ENCODE data around the gene SSTR3.

DNA sequence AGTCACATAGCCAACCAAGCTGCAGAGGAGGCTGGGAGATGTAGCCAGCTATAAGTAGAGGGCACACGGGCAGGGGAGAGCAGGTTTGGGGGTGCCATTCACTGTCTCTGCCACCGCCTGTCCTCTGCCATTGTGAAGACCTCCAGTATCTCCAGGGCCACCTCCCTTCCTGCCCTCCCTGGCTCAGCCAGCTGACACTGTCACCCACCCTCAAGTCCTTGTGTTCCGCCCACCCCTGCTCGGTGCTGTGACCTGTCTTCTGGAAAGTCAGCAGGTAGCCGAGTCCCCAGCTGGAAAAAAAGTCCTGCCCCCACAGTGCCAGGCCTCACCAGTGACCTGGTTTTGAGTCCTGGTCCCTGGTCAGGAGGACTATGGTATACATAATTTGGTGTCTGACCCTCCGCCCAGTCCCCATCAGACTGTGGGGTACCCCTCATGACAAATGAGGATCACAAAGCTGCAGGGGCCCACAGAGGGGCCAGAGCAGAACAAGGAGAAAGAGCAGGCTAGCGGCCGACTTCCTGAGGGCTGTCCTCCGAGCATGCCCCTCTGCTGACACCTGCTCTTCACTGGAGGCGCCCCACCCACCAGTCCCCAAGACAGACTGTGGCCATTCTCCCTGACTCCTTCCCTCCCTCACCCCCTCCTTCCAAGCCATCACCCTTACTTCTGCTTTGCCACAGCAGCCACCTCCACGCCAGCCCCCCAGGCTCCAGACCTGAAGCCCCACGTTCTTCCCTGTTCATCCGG, 55.4 kb downstream of the SSTR3 start:
- TF ChIP-seq, protein P1, sequence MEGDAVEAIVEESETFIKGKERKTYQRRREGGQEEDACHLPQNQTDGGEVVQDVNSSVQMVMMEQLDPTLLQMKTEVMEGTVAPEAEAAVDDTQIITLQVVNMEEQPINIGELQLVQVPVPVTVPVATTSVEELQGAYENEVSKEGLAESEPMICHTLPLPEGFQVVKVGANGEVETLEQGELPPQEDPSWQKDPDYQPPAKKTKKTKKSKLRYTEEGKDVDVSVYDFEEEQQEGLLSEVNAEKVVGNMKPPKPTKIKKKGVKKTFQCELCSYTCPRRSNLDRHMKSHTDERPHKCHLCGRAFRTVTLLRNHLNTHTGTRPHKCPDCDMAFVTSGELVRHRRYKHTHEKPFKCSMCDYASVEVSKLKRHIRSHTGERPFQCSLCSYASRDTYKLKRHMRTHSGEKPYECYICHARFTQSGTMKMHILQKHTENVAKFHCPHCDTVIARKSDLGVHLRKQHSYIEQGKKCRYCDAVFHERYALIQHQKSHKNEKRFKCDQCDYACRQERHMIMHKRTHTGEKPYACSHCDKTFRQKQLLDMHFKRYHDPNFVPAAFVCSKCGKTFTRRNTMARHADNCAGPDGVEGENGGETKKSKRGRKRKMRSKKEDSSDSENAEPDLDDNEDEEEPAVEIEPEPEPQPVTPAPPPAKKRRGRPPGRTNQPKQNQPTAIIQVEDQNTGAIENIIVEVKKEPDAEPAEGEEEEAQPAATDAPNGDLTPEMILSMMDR (conservative IDR thresholded peaks at IDR 0.05; ENCODE audit: low read length): no peak
- TF ChIP-seq EZH2phosphoT487 (IDR thresholded peaks at IDR 0.05; ENCODE audit: borderline replicate concordance, low read depth, low read length): no peak

All from OCI-LY7 (cell line).